SIG-M5 treated with dmso at 0.1 percent for 504 hours (cell line): ENCODE measurements around the gene ANO9.

Experiments used
- DNase-seq: peaks from one replicate; lab custom pipeline; 2025; ENCODE audit not compliant: unreplicated experiment; lab: John Stamatoyannopoulos, UW

ANO9 gene

GRCh38 chr11:387193-387793 is 54.5 kb downstream of the ANO9 start:
- no peak for DNase-seq

- DNase-seq = no peak
Observed at GRCh38 chr11:386483-386882, 55.3 kb downstream of the ANO9 start.

GRCh38 chr11:385594-386351 is 56.0 kb downstream of the ANO9 start:
- DNase-seq = no peak

- DNase-seq = no peak
Observed at GRCh38 chr11:384511-384910, 57.3 kb downstream of the ANO9 start.

GRCh38 chr11:383431-383830 is 58.4 kb downstream of the ANO9 start:
- DNase-seq = no peak

GRCh38 chr11:382081-382629 is 59.7 kb downstream of the ANO9 start:
- DNase-seq = no peak

GRCh38 chr11:381501-382072 is 60.2 kb downstream of the ANO9 start:
- DNase-seq = no peak

GRCh38 chr11:380996-381395 is 60.8 kb downstream of the ANO9 start:
- DNase-seq = no peak

GRCh38 chr11:380491-380890 is 61.3 kb downstream of the ANO9 start:
- no peak for DNase-seq

GRCh38 chr11:380095-380480 is 61.7 kb downstream of the ANO9 start:
- no peak for DNase-seq

GRCh38 chr11:379205-380094 is 62.4 kb downstream of the ANO9 start:
- DNase-seq = no peak

- no peak for DNase-seq
Observed at GRCh38 chr11:377883-378500, 63.8 kb downstream of the ANO9 start.

- no peak for DNase-seq
Observed at GRCh38 chr11:377174-377865, 64.5 kb downstream of the ANO9 start.

GRCh38 chr11:376531-377173 is 65.2 kb downstream of the ANO9 start:
- no peak for DNase-seq

- DNase-seq = no peak
Observed at GRCh38 chr11:375065-376025, 66.5 kb downstream of the ANO9 start.

GRCh38 chr11:373716-374551 is 67.9 kb downstream of the ANO9 start:
- no peak for DNase-seq

- no peak for DNase-seq
Observed at GRCh38 chr11:372809-373715, 68.7 kb downstream of the ANO9 start.
